Measurements from ENCODE around the gene PLA2G6. TPM values are rescaled to one million over a fixed set of nuclear protein-coding genes. Genes with fewer than 3 reads are reported as not detected.

Gene PLA2G6
- total and polyA plus RNA-seq, 2 of the 4 experiments (the other 2 are of a cell fraction), result 6.1 to 10.3 TPM

DNA sequence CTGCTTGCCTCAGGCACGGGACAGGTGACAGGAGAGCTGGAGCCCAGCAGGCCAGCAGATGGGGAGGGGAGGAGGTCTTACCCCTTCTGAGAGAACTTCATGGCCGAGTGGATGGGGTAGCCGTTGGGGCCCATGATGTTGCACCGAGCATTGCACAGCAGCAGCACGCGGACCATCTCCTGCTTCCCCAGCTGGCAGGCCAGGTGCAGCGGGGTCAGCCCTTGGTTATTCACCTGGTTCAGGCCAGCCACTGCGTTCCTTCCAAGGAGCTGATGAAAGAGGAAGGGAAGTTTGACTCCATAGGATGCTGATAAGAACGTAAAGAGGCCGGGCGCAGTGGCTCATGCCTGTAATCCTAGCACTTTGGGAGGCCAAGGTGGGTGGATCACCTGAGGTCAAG is 41.7 kb downstream of the PLA2G6 start:
- dilution Hi-C loops (cut with HindIII; ENCODE audit: low sequenced_read_pairs, unreplicated experiment), result no loop called here
- Histone ChIP-seq H2AFZ (replicated peaks; ENCODE audit: low read length, poor library complexity) (no peak overlapping the region), H4K5ac (ENCODE audit: low read depth, low read length) (no peak overlapping the region), H3K23ac (ENCODE audit: low read depth, low read length) (no peak overlapping the region), H4K20me1 (ENCODE audit: insufficient read depth, low read length) (no peaks in the 10 kb centered on the region), H2AK5ac (ENCODE audit: low read depth, low read length) (no peak overlapping the region), H2BK5ac (ENCODE audit: low read depth, low read length, poor library complexity, severe bottlenecking) (no peak overlapping the region), H3K56ac (ENCODE audit: extremely low read depth, insufficient read depth, low read length) (no peak overlapping the region), H3K4me3 (ENCODE audit: insufficient read depth, low read depth, low read length) (no peak overlapping the region), H3K4me1 (ENCODE audit: control insufficient read depth, insufficient read depth, low read length) (peaks cover 2% of the 10 kb centered on the region), H2BK20ac (ENCODE audit: low read depth, low read length) (no peak overlapping the region), H3K4me2 (ENCODE audit: low read depth, low read length) (no peak overlapping the region), H4K91ac (ENCODE audit: insufficient read depth, low read depth, low read length) (no peak overlapping the region), H3K27ac (ENCODE audit: insufficient read depth, low read length) (no peak overlapping the region), H3K27me3 (ENCODE audit: control insufficient read depth, insufficient read depth, low read length) (no peaks in the 10 kb centered on the region), H3K9ac (ENCODE audit: low read depth, low read length) (no peak overlapping the region), H2BK15ac (ENCODE audit: low read depth, low read length) (no peak overlapping the region), H3K18ac (ENCODE audit: low read depth, low read length) (no peak overlapping the region), H3K9me1 (ENCODE audit: insufficient read depth, low read length) (peaks cover 2% of the 10 kb centered on the region; the same call in 1 of the 2 replicates), H4K8ac (ENCODE audit: low read depth in 2 of 2, low read length in 2 of 2) (no peak overlapping the region), H3K36me3 (ENCODE audit: control insufficient read depth, insufficient read depth, low read length) (no peaks in the 10 kb centered on the region), H3K9me3 (ENCODE audit: control insufficient read depth, insufficient read depth, low read length) (no peaks in the 10 kb centered on the region), H3K79me1 (ENCODE audit: low read depth in 1 of 2, low read length in 2 of 2) (no peaks in the 10 kb centered on the region), H2BK120ac (ENCODE audit: low read depth, low read length) (no peak overlapping the region), H3K4ac (ENCODE audit: low read depth, low read length) (no peak overlapping the region), H3K14ac (replicated peaks; ENCODE audit: low read depth, low read length) (no peak overlapping the region), H2AK9ac (replicated peaks; ENCODE audit: low read depth, low read length, poor library complexity) (no peak overlapping the region)
- ChIA-PET CTCF (interaction anchor here (1.0 kb wide), 1 partner anchor 11 kb away, joined by 3 read pairs; no protein-coding TSS in a partner anchor), POLR2A (ENCODE audit: unreplicated experiment) (no interaction called here)
- BruUV-seq (replicated peaks), result no TSS peak
- no peak for DNase-seq
- no peak for ATAC-seq (ENCODE audit: low read depth)
- in situ Hi-C loops (cut with MboI; ENCODE audit: low sequenced_read_pairs), result no loop called here
- intact Hi-C loops (cut with micrococcal nuclease), result no loop called here
- TF ChIP-seq BHLHE40 (IDR thresholded peaks at IDR 0.05; ENCODE audit: low read depth, low read length), result no peak
- TF ChIP-seq, protein P1, sequence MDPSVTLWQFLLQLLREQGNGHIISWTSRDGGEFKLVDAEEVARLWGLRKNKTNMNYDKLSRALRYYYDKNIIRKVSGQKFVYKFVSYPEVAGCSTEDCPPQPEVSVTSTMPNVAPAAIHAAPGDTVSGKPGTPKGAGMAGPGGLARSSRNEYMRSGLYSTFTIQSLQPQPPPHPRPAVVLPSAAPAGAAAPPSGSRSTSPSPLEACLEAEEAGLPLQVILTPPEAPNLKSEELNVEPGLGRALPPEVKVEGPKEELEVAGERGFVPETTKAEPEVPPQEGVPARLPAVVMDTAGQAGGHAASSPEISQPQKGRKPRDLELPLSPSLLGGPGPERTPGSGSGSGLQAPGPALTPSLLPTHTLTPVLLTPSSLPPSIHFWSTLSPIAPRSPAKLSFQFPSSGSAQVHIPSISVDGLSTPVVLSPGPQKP (IDR thresholded peaks at IDR 0.05; ENCODE audit: borderline replicate concordance, low read depth, low read length), result no peak
- WGBS, 2 experiments (ENCODE audit: extremely low coverage in 2 of 2, insufficient read length in 1 of 2), result 96% methylated on average over 7 of the region's 11 CpGs; no CpG with 5 or more reads in 1 of the 2 experiments

Data from IMR-90 (cell line).